CD14-positive monocyte (primary cell): ENCODE measurements around the gene WNT10A. TPM values are rescaled to one million over a fixed set of nuclear protein-coding genes. Genes with fewer than 3 reads are reported as not detected.

Experiments used
- DNase-seq, 3 donors: peaks; one replicate each; pipeline ENCODE4 v3.0.0-alpha.2; 2011 to 2022
- H2AFZ ChIP-seq: 2 replicates; pipeline ENCODE4 v1.6.0; 2012; ENCODE audit warnings: mild to moderate bottlenecking, low read depth, low read length, inconsistent platforms; ENCODE audit not compliant: insufficient read depth, poor library complexity, severe bottlenecking
- H3K27ac ChIP-seq, 2 donors: 1 replicate in 1 of 2; 2 replicates in 1 of 2; pipeline ENCODE4 v1.5.1; 2012 to 2013; ENCODE audit warnings: low read length in 2 of 2, control low read depth in 1 of 2, inconsistent platforms in 1 of 2, low read depth in 1 of 2, mild to moderate bottlenecking in 1 of 2
- H3K27me3 ChIP-seq, 2 donors: one replicate each; pipeline versions ENCODE4 v1.6.0 to v1.6.1; 2011 to 2013; ENCODE audit warnings: low read length in 2 of 2; ENCODE audit not compliant: control insufficient read depth in 2 of 2, insufficient read depth in 2 of 2
- H3K36me3 ChIP-seq, 2 donors: replicated peaks in 1 of 2; 1 replicate in 1 of 2; 2 replicates in 1 of 2; pipeline versions ENCODE4 v1.5.1 to v1.6.1; 2012 to 2013; ENCODE audit warnings: low read length in 2 of 2, control low read depth in 1 of 2, inconsistent platforms in 1 of 2, mild to moderate bottlenecking in 1 of 2; ENCODE audit not compliant: insufficient read depth in 2 of 2, control insufficient read depth in 1 of 2
- H3K4me1 ChIP-seq, 2 donors: 1 replicate in 1 of 2; 2 replicates in 1 of 2; pipeline versions ENCODE4 v1.5.1 to v1.6.1; 2012 to 2013; ENCODE audit warnings: low read length in 2 of 2, control low read depth in 1 of 2, inconsistent platforms in 1 of 2, mild to moderate bottlenecking in 1 of 2, moderate library complexity in 1 of 2; ENCODE audit not compliant: insufficient read depth in 2 of 2, control insufficient read depth in 1 of 2
- H3K4me2 ChIP-seq: replicated peaks from 2 replicates; pipeline ENCODE3; 2012; ENCODE audit warnings: low read length, moderate library complexity, mild to moderate bottlenecking; ENCODE audit not compliant: poor library complexity, severe bottlenecking; ENCODE audit errors: extremely low read depth
- H3K4me3 ChIP-seq, 3 experiments: fragments of 200-600 bp in 1 of 3; sonication (generic) in 1 of 3; replicated peaks in 1 of 3; 1 replicate in 2 of 3; 2 replicates in 1 of 3; pipeline ENCODE4 v1.5.1; 2011 to 2013; ENCODE audit warnings: low read length in 3 of 3, mild to moderate bottlenecking in 3 of 3, control low read depth in 2 of 3, low read depth in 2 of 3, inconsistent platforms in 1 of 3, moderate library complexity in 1 of 3
- H3K79me2 ChIP-seq: 2 replicates; pipeline ENCODE4 v1.6.0; 2012; ENCODE audit warnings: mild to moderate bottlenecking, control low read depth, inconsistent platforms, low read length, moderate library complexity; ENCODE audit not compliant: insufficient read depth
- H3K9ac ChIP-seq: 2 replicates; pipeline ENCODE4 v1.6.0; 2017; ENCODE audit warnings: low read length, mild to moderate bottlenecking; ENCODE audit not compliant: insufficient read depth, poor library complexity, severe bottlenecking
- H3K9me3 ChIP-seq, 2 donors: replicated peaks in 1 of 2; 1 replicate in 1 of 2; 2 replicates in 1 of 2; pipeline versions ENCODE4 v1.5.1 to v1.6.1; 2012 to 2013; ENCODE audit warnings: low read length in 2 of 2, control low read depth in 1 of 2; ENCODE audit not compliant: control insufficient read depth in 1 of 2, insufficient read depth in 1 of 2
- H4K20me1 ChIP-seq: 2 replicates; pipeline ENCODE4 v1.6.0; 2012; ENCODE audit warnings: mild to moderate bottlenecking, low read length, control low read depth, moderate library complexity; ENCODE audit not compliant: insufficient read depth
- H3K27ac Mint-ChIP-seq, 7 donors: one replicate each; pipeline ENCODE4 v1.8.0; 2020; ENCODE audit warnings: mild to moderate bottlenecking in 7 of 7, mixed read lengths in 7 of 7, moderate library complexity in 6 of 7, inconsistent platforms in 2 of 7
- H3K27me3 Mint-ChIP-seq, 3 donors: one replicate each; pipeline ENCODE4 v1.8.0; 2021 to 2022; ENCODE audit warnings: low read depth in 3 of 3, mild to moderate bottlenecking in 3 of 3, mixed read lengths in 3 of 3, moderate library complexity in 3 of 3, inconsistent platforms in 1 of 3
- H3K36me3 Mint-ChIP-seq, 2 donors: one replicate each; pipeline ENCODE4 v1.8.0; 2020; ENCODE audit warnings: mixed read lengths in 2 of 2, inconsistent platforms in 1 of 2, mild to moderate bottlenecking in 1 of 2
- H3K4me1 Mint-ChIP-seq: one replicate; pipeline ENCODE4 v1.8.0; 2020; ENCODE audit warnings: mild to moderate bottlenecking, mixed read lengths
- H3K4me3 Mint-ChIP-seq, 2 donors: one replicate each; pipeline ENCODE4 v1.8.0; 2020; ENCODE audit warnings: mild to moderate bottlenecking in 2 of 2, mixed read lengths in 2 of 2, moderate library complexity in 1 of 2
- H3K9me3 Mint-ChIP-seq, 7 donors: one replicate each; pipeline ENCODE4 v1.8.0; 2020 to 2022; ENCODE audit warnings: mixed read lengths in 7 of 7, mild to moderate bottlenecking in 6 of 7, moderate library complexity in 6 of 7, inconsistent platforms in 2 of 7
- CTCF ChIP-seq: fragments of 200-600 bp; IDR thresholded peaks from one replicate; pipeline ENCODE4 v1.8.0; 2022; ENCODE audit warnings: antibody characterized with exemption, mild to moderate bottlenecking
- WGBS: methylation state at CpG from one replicate; pipeline ENCODE4 v1.1.5; 2013; ENCODE audit warnings: missing lambda C conversion rate; ENCODE audit not compliant: insufficient coverage; 5-methylcytosine and 5-hydroxymethylcytosine counted together
- intact Hi-C, 2 donors: fragments of 100-400 bp; cut with micrococcal nuclease; formaldehyde crosslinking; loops; one replicate each; pipeline versions ENCODE4 v1.15.0 to v1.15.1; 2023
- polyA plus RNA-seq, 3 donors: library from polyadenylated mRNA; depleted of rRNA in 1 of 3; unstranded in 2 of 3; stranded (reverse) in 1 of 3; fragments of 300-500 nt in 2 of 3; fragments of >200 nt in 1 of 3; fragmentation: Illumina TruSeq in 2 of 3; gene quantifications; 1 replicate in 2 of 3; 2 replicates in 1 of 3; pipeline ENCODE4 v1.2.3, GENCODE V29; 2012 to 2021

WNT10A gene
- polyA plus RNA-seq, 3 donors: 0.04 TPM; not detected in 2

- intact Hi-C loops: loop anchor here in 1 of 2 donors (5.0 kb wide), 1 partner anchor 105 kb away; no protein-coding TSS in a partner anchor
- Histone ChIP-seq H3K4me2 (no peak overlapping the region), H3K9me3 (peaks cover 3 to 8% of the 10 kb centered on the region in 2 donors), H4K20me1 (no peaks in the 10 kb centered on the region), H2AFZ (no peak overlapping the region), H3K4me3 (no peak overlapping the region), H3K9ac (no peak overlapping the region), H3K4me1 (peaks cover 15 to 23% of the 10 kb centered on the region in 2 donors), H3K27me3 (peaks cover 21 to 25% of the 10 kb centered on the region in 2 donors), H3K27ac (no peak overlapping the region), H3K36me3 (no peaks in the 10 kb centered on the region), H3K79me2 (no peaks in the 10 kb centered on the region)
- no CpG with 5 or more reads among the region's 2 CpGs for WGBS
- H3K27ac Mint-ChIP-seq: no peak overlapping the region
- peaks cover 13 to 26% (median 23%) of the 10 kb centered on the region in 3 donors for H3K27me3 Mint-ChIP-seq
- DNase-seq: no peak
- H3K36me3 Mint-ChIP-seq: peaks cover 1 to 4% of the 10 kb centered on the region in 2 donors
- no peak overlapping the region for H3K4me3 Mint-ChIP-seq
- H3K9me3 Mint-ChIP-seq: peaks cover 0 to 20% (median 14%) of the 10 kb centered on the region in 7 donors
- H3K4me1 Mint-ChIP-seq: peaks cover 30% of the 10 kb centered on the region
- no peak for TF ChIP-seq CTCF
Measured at GRCh38 chr2:218837495-218837894, 43.2 kb upstream of the WNT10A start.

- Histone ChIP-seq H4K20me1 (no peaks in the 10 kb centered on the region), H2AFZ (peak overlapping the region; percentile 29), H3K4me2 (peak overlapping the region; percentile 24), H3K4me3 (peak overlapping the region in 1 of 3 experiments; percentile 24), H3K79me2 (no peaks in the 10 kb centered on the region), H3K4me1 (peaks cover 15 to 23% of the 10 kb centered on the region in 2 donors), H3K27me3 (peaks cover 10 to 11% of the 10 kb centered on the region in 2 donors), H3K27ac (peak overlapping the region; percentile 56 to 78), H3K9me3 (peaks cover 3 to 8% of the 10 kb centered on the region in 2 donors), H3K9ac (no peak overlapping the region), H3K36me3 (no peaks in the 10 kb centered on the region)
- Mint-ChIP-seq H3K27me3 (peaks cover 5 to 18% (median 15%) of the 10 kb centered on the region in 3 donors), H3K36me3 (peaks cover 1 to 4% of the 10 kb centered on the region in 2 donors), H3K4me1 (peaks cover 26% of the 10 kb centered on the region), H3K9me3 (peaks cover 2 to 25% (median 18%) of the 10 kb centered on the region in 7 donors), H3K27ac (peak overlapping the region; percentile 89 to 98 (median 94)), H3K4me3 (peak overlapping the region in 1 of 2 donors; percentile 49)
- intact Hi-C loops: loop anchor here in 1 of 2 donors (5.0 kb wide), 1 partner anchor 107 kb away; no protein-coding TSS in a partner anchor
- peak; percentile 77 to 89 (median 88) for DNase-seq
- TF ChIP-seq CTCF: no peak
- no CpG with 5 or more reads among the region's 4 CpGs for WGBS
Measured at GRCh38 chr2:218839430-218839829, 41.2 kb upstream of the WNT10A start.
